ENCODE data around the gene MORC3. TPM values are rescaled to one million over a fixed set of nuclear protein-coding genes. Genes with fewer than 3 reads are reported as not detected.
"Not testable (repeated sequence)": the region's sequence is repeated elsewhere in the genome, so short reads cannot be mapped to it uniquely, and the experiment has no call there.

MORC3 gene
- total RNA-seq, 1 experiment from 2014 or later = 18.7 TPM

GRCh38 chr21:36316045-36316444 lies 4.0 kb upstream of the MORC3 start:
- not testable (repeated sequence) for H3K9ac ChIP-seq (ENCODE audit: extremely low read depth, insufficient read length, low read length); H2BK5ac ChIP-seq (ENCODE audit: insufficient read length, low read length); H3K36me3 Mint-ChIP-seq (ENCODE audit: insufficient read depth in 1 of 3, low read depth in 3 of 3); H3K4me2 ChIP-seq (ENCODE audit: insufficient read depth, insufficient read length, low read length); H3T11ph ChIP-seq (ENCODE audit: low read length); H3K27me3 Mint-ChIP-seq (ENCODE audit: low read depth); H3K4me3 Mint-ChIP-seq; H3K23me2 ChIP-seq (ENCODE audit: insufficient read length, low read depth, low read length, poor library complexity, severe bottlenecking); H2BK120ac ChIP-seq (ENCODE audit: low read depth, low read length, poor library complexity, severe bottlenecking); H3K27ac ChIP-seq (ENCODE audit: insufficient read length, low read depth, low read length); H4K8ac ChIP-seq (replicated peaks; ENCODE audit: insufficient read length, low read depth, low read length); H2BK20ac ChIP-seq (ENCODE audit: low read depth, low read length, poor library complexity, severe bottlenecking); H4K5ac ChIP-seq (ENCODE audit: insufficient read length, low read depth, low read length); H3K79me2 ChIP-seq (ENCODE audit: insufficient read depth, low read length); H2BK12ac ChIP-seq (ENCODE audit: insufficient read length, low read depth, low read length); H3K14ac ChIP-seq (ENCODE audit: insufficient read depth, low read length); DNase-seq; H3K9me3 ChIP-seq (ENCODE audit: control insufficient read depth, low read depth, low read length); H3K4me1 ChIP-seq (ENCODE audit: insufficient read depth, low read length); H3K79me1 ChIP-seq (ENCODE audit: insufficient read depth, low read depth, low read length, poor library complexity, severe bottlenecking); H3K27ac Mint-ChIP-seq; H2AK5ac ChIP-seq (ENCODE audit: insufficient read length, low read length); H3K27me3 ChIP-seq (ENCODE audit: insufficient read depth, low read length); H2AFZ ChIP-seq (ENCODE audit: low read length); H3K4me1 Mint-ChIP-seq; H4K91ac ChIP-seq (ENCODE audit: insufficient read length, low read depth, low read length); H3K18ac ChIP-seq (ENCODE audit: insufficient read length, low read depth, low read length); H4K20me1 ChIP-seq (ENCODE audit: control insufficient read depth, insufficient read depth, insufficient read length); H2BK15ac ChIP-seq (ENCODE audit: low read depth, low read length); H3K23ac ChIP-seq (ENCODE audit: insufficient read length, low read depth, low read length); H3K56ac ChIP-seq (ENCODE audit: insufficient read length, low read depth, low read length); H3K4ac ChIP-seq (ENCODE audit: low read depth, low read length)
- peaks cover 11 to 14% of the 10 kb centered on the region in 2 experiments for H3K9me3 Mint-ChIP-seq
- no CpG with 5 or more reads among the region's 3 CpGs for WGBS (ENCODE audit: extremely low coverage, insufficient read length, low lambda C conversion rate)
